Thoracic aorta (tissue), 2 donors: ENCODE data around the gene XRCC5. TPM values are rescaled to one million over a fixed set of nuclear protein-coding genes. Genes with fewer than 3 reads are reported as not detected.

ENCODE experiments used
- ATAC-seq: fragments of 150-250 bp; one replicate; pipeline ENCODE4 v1.8.0; 2017; ENCODE audit warnings: low read depth; ENCODE audit not compliant: insufficient number of reproducible peaks, low FRiP score
- DNase-seq: peaks from one replicate; pipeline ENCODE4 v3.0.0-alpha.2; 2020; ENCODE audit warnings: low spot score
- H3K27ac ChIP-seq, 2 donors: fragments of 200-600 bp; sonication (generic); 1 replicate in 1 of 2; 2 replicates in 1 of 2; pipeline ENCODE4 v1.5.1; 2016; ENCODE audit warnings: mild to moderate bottlenecking in 2 of 2, moderate library complexity in 2 of 2
- H3K27me3 ChIP-seq: fragments of 200-600 bp; sonication (generic); replicated peaks from 2 replicates; pipeline ENCODE4 v1.6.0; 2016; ENCODE audit warnings: mild to moderate bottlenecking; ENCODE audit not compliant: insufficient read depth
- H3K36me3 ChIP-seq: fragments of 200-600 bp; sonication (generic); one replicate; pipeline ENCODE4 v1.5.1; 2016
- H3K4me1 ChIP-seq, 2 donors: fragments of 200-600 bp; sonication (generic); 1 replicate in 1 of 2; 2 replicates in 1 of 2; pipeline versions ENCODE4 v1.5.1 to v1.6.0; 2016; ENCODE audit warnings: low read depth in 2 of 2, mild to moderate bottlenecking in 1 of 2; ENCODE audit not compliant: control insufficient read depth in 1 of 2
- H3K4me3 ChIP-seq: fragments of 200-600 bp; sonication (generic); 2 replicates; pipeline ENCODE4 v1.5.1; 2016; ENCODE audit warnings: mild to moderate bottlenecking
- H3K9me3 ChIP-seq: fragments of 200-600 bp; sonication (generic); 2 replicates; pipeline ENCODE4 v1.5.1; 2016
- CTCF ChIP-seq: fragments of 200-600 bp; sonication (generic); IDR thresholded peaks from one replicate; pipeline ENCODE4 v1.5.1; 2019; ENCODE audit warnings: antibody characterized with exemption
- total RNA-seq, 2 donors: library from RNA; depleted of rRNA; stranded (reverse); fragments of >200 nt; gene quantifications; one replicate each; pipeline versions ENCODE4 v1.1.0 to v1.2.3, GENCODE V29; 2016

Gene XRCC5
- total RNA-seq, 2 donors from 2014 or later: 137 to 152 TPM

GRCh38 chr2:216081012-216081411 is 28.1 kb upstream of the XRCC5 start:
- H3K27me3 ChIP-seq: no peaks in the 10 kb centered on the region
- H3K36me3 ChIP-seq: no peaks in the 10 kb centered on the region
- ATAC-seq (no peak), DNase-seq (no peak)
- no peak for TF ChIP-seq CTCF
- peak overlapping the region; percentile 81 for H3K4me3 ChIP-seq
- H3K4me1 ChIP-seq: peaks cover 5 to 7% of the 10 kb centered on the region in 2 donors
- H3K27ac ChIP-seq: no peak overlapping the region
- H3K9me3 ChIP-seq: no peaks in the 10 kb centered on the region

- Histone ChIP-seq H3K27ac (no peak within 1 kb of the TSS), H3K27me3 (no peaks in the 10 kb centered on the region), H3K36me3 (no peaks in the 10 kb centered on the region), H3K4me3 (peak within 1 kb of the TSS; percentile 81), H3K9me3 (no peaks in the 10 kb centered on the region), H3K4me1 (peaks cover 5 to 7% of the 10 kb centered on the region in 2 donors)
- peak; percentile 59 for ATAC-seq
- peak; percentile 30 for DNase-seq
- no peak for TF ChIP-seq CTCF
These were observed 27.5 kb upstream of the XRCC5 start, which contains the start of the genes PECR and TMEM169 for GRCh38 chr2:216081487-216082116. TSS of gene PECR (minus strand) at chr2:216081809. CDS start at chr2:216081741, 68 bp downstream. TSS of gene TMEM169 (plus strand) at chr2:216081919. CDS start at chr2:216095964, 14,045 bp downstream.

- no peak for DNase-seq
- Histone ChIP-seq H3K36me3 (no peaks in the 10 kb centered on the region), H3K4me3 (peak overlapping the region; percentile 81), H3K9me3 (no peaks in the 10 kb centered on the region), H3K27me3 (no peaks in the 10 kb centered on the region), H3K27ac (no peak overlapping the region), H3K4me1 (peaks cover 5 to 7% of the 10 kb centered on the region in 2 donors)
- TF ChIP-seq CTCF: no peak
- ATAC-seq: no peak
These were observed 26.9 kb upstream of the XRCC5 start for GRCh38 chr2:216082117-216082711.

DNA sequence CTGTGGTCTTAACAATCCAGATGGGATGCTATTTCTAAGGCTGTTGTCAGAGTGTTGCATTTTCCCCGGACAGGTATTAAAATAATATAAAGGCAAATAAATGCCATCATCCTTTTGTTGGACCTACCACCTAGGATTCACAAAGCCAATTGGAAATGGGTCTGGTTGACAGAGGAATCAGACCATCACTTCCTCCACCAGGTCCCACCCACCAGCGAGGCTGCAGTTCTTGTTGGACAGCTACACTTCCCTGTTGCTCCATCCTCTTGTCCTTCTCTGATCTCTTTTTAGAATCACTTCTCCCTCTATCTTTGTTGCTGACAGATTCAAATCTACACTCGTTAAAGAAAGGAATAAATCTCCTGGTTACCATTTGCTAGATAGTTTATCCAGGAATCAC is 26.3 kb upstream of the XRCC5 start:
- peaks cover 5 to 7% of the 10 kb centered on the region in 2 donors for H3K4me1 ChIP-seq
- no peak overlapping the region for H3K27ac ChIP-seq
- no peaks in the 10 kb centered on the region for H3K27me3 ChIP-seq
- no peaks in the 10 kb centered on the region for H3K36me3 ChIP-seq
- DNase-seq (no peak), ATAC-seq (no peak)
- TF ChIP-seq CTCF: no peak
- no peaks in the 10 kb centered on the region for H3K9me3 ChIP-seq
- H3K4me3 ChIP-seq: no peak overlapping the region

DNA sequence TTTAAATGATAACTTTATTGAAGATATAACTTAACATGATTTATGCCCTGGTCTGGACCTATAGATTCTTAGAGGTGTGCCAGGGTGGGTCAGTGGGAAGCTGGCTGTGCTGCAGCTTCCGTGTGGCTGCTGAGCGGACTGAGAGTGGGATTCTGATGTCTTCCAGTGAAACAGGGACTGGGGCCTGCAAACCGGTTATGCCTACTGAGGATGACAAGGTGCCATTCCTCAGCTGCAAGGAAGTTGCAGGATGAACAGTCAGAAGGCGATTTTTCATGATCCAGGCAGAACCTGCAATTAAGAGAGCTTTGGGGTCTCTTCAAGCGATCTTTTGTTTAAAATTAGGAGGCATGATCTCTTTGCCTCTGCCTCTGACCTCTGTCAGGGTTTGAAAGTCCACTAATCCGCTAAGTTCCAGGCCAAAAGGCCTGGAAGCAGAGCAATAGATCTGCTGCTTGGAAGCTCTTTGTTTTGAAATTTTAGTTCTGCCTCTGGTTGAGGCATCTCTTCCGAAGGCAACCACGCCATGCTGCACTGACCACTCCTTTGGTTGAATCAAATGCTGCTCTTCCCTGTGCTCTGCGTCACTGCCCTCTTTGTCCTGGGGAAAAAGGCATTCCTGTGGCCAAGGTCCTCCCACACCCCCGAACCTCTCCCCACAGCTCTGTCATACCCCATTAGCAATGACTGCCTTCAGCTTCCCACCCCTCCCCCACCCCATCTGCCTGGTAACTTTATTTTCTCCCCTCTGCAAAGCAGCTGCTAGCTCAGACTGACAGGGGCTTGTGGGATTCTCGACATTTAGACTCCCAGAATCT is 25.5 kb upstream of the XRCC5 start:
- ATAC-seq: no peak

More for the DNA sequence above, 25.5 kb upstream of the XRCC5 start:
- Histone ChIP-seq H3K36me3 (no peaks in the 10 kb centered on the region), H3K9me3 (no peaks in the 10 kb centered on the region), H3K27ac (no peak overlapping the region), H3K4me3 (no peak overlapping the region), H3K4me1 (peaks cover 5 to 7% of the 10 kb centered on the region in 2 donors), H3K27me3 (no peaks in the 10 kb centered on the region)
- no peak for DNase-seq
- TF ChIP-seq CTCF: no peak
